Adipose tissue (tissue), 3 donors: ENCODE measurements around the gene OLFML1. TPM values are rescaled to one million over a fixed set of nuclear protein-coding genes. Genes with fewer than 3 reads are reported as not detected.

ENCODE experiments used
- H3K27ac ChIP-seq: one replicate; pipeline ENCODE4 v1.5.1; 2013; ENCODE audit warnings: low read depth, low read length
- WGBS, 3 donors: extraction: QIAGEN DNeasy Blood & Tissue Kit; methylation state at CpG; one replicate each; pipeline ENCODE4 v1.1.7; 2013; 5-methylcytosine and 5-hydroxymethylcytosine counted together
- polyA plus RNA-seq, 3 donors: library from polyadenylated mRNA; stranded (reverse); fragments of 200-250 nt; gene quantifications; one replicate each; pipeline ENCODE4 v1.2.3, GENCODE V29; 2013
- donor health status: healthy with polysubstance abuse.
- donor health status: Bipolar disorder and iron deficiency.
- donor health status: healthy.

The OLFML1 gene
- polyA plus RNA-seq, 3 donors: 0.99 to 12.3 (median 4.7) TPM

DNA sequence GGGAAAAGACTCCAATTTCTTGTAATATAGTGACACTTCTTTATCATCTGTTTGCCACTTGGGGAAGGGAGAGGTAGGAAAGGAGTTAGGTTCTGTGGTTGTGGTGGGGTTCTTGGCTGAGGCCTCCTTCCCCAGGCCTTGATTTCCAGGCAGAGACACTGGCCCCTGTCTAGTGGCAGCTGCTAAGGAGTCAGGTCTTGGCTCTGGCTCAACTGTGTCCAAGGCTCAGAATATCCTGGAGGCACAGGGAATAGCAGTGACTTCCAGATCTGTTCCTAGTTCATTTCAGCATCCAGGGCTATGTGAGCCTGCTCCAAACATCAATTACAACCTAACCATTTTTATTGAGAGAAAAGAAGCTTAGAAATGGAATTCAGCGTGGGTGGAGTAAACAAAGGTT is 58.0 kb downstream of the OLFML1 start:
- H3K27ac ChIP-seq: no peak overlapping the region
- WGBS, 3 donors: 71 to 91% (median 81%) methylated on average over 1 of the region's 1 CpG

- WGBS, 3 donors: 86 to 100% (median 96%) methylated on average over 3 of the region's 3 CpGs
- H3K27ac ChIP-seq: no peak overlapping the region
Observed at GRCh38 chr11:7544021-7544420, 58.7 kb downstream of the OLFML1 start.

- WGBS, 3 donors: 92 to 93% (median 92%) methylated on average over 4 of the region's 4 CpGs
- no peak overlapping the region for H3K27ac ChIP-seq
Observed at GRCh38 chr11:7545611-7546010, 60.3 kb downstream of the OLFML1 start.

- H3K27ac ChIP-seq: no peak overlapping the region
- WGBS, 3 donors: 84 to 94% (median 86%) methylated on average over 3 of the region's 3 CpGs
Observed at GRCh38 chr11:7546324-7546791, 61.1 kb downstream of the OLFML1 start.

- H3K27ac ChIP-seq: no peak overlapping the region
- WGBS, 3 donors: 59 to 76% (median 71%) methylated on average over 4 of the region's 4 CpGs
Observed at GRCh38 chr11:7547687-7548086, 62.4 kb downstream of the OLFML1 start.

DNA sequence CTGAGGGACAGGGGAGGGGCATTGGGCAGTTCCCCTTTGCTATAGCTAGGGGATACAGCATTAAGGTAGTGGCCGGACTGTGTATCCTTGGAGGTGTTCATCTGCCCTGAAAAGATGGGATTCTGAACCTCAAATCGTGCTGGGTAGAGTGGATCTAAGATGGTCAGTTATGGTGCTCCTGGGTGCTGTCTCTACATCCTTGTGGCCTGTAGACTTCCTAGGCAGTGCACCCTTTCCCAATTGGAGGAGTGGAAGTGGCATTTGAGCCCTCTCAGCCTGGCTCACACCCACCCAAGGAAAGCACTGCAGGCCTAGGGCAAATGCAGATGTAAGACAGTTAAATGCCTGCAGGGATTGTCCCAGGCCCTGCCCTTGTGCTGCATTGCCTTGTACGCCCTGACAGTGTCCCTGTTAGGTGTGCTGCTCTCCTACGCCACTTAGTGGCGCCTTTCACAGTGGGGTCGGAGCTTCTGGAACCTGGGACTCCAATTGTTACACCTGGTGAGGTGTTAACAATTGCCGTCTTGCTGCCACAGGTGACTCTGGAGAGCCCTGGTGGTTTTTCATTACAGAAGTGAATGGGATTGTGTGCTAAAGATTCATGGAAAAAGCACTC is 63.5 kb downstream of the OLFML1 start:
- 62 to 85% (median 73%) methylated on average over 7 of the region's 7 CpGs for WGBS, 3 donors
- no peak overlapping the region for H3K27ac ChIP-seq

DNA sequence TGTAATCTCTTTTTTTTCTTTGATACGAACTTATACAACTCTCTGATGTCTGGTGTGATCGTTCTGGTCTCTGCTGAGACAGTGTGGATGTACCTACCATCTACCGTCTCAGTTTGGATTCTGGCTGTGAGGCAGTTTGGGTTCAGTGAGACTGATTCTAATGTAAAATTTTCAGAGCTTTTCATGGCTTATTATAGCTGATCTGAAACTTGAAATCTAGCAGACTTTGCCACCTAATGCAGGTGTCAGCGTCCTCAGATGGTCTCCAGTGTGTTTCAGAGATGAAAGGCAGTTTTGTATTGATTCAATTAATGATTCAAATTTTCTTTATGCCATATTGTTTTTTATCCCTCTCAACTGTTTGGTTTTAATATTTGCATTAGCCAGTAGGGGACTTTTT is 64.4 kb downstream of the OLFML1 start:
- 64 to 94% (median 88%) methylated on average over 4 of the region's 4 CpGs for WGBS, 3 donors
- H3K27ac ChIP-seq: no peak overlapping the region

GRCh38 chr11:7551571-7551970 is 66.3 kb downstream of the OLFML1 start:
- 78 to 94% (median 84%) methylated on average over 1 of the region's 1 CpG for WGBS, 3 donors
- no peak overlapping the region for H3K27ac ChIP-seq

DNA sequence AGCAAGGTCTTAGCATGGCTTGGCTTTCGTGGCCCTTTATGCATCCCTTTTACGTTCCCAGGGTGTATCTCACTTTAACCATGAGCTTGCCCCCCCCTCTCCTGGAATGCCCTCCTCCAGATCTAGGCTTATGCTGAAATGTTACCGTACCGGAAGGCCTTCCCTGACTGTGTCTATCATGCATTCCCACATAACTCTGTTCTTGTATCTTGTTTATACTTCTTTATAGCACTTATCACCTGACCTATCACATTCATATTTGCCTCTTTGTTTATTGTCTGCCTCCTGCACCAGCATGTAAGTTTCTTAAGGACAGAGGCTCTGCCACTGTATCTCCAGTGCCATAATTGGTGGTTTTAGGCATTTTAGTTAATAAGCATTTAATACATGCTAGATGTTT is 67.4 kb downstream of the OLFML1 start:
- 85 to 95% (median 91%) methylated on average over 4 of the region's 4 CpGs for WGBS, 3 donors
- no peak overlapping the region for H3K27ac ChIP-seq

- WGBS, 3 donors: 47 to 68% (median 62%) methylated on average over 7 of the region's 7 CpGs
- H3K27ac ChIP-seq: no peak overlapping the region
Observed at GRCh38 chr11:7555052-7555699, 69.9 kb downstream of the OLFML1 start.

DNA sequence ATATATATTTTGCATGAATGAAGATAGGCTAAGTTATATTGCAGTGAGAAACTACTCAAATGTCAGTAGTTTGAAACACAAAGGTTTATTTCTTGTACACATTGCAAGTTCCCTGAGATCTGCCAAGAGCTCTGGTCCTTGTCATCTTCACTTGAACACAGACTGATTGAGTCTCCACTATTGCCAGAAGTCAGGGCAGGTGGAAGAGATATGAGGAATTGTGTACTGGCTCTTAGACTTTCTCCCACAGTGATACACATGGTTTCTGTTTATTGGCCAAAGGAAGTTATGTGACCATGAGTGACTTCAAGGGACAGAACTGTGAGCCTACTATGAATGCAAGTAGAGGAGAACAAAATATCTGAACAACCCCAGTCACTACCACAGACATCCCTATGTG is 72.7 kb downstream of the OLFML1 start:
- no peak overlapping the region for H3K27ac ChIP-seq

DNA sequence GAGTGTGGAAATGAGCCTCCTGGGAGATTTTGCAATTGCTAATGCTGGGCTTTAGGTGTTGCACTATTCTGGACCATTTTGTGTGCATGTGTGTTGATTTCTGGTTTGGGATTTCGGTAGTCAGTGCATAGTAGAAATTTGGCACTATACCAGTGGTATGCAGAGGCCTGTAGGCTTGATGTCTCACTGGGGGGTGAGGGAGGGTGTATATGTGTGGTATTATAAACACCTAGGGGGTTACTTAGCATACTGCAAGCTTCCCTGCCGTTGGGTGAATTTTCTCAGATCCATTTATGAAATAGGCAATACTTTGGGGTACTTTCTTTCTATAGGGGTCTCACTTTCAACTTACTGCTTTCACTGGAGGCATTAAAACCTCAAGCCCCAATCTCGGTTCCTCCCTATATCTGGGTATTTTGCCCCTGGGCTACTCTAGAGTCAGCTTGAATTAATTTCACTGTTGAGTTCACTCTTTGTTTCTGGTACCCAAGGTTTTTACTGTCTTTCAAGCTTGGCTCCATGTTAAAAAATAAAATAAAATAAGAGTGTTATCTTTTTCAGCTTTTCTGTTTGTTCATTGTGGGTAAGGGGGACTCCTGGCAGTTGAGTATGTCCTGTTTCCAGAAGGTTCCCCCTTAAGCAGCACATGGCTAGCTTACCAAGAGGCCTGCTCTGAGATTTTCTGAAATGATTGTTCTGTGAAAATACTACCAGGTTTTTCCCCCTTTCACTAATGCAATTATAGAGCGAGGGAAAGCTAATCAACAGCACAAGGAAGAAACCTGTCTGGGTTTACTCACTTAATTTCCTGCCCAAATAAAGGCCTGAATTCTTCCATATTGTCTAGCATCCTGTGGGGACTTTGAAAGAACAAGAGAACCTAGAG is 74.3 kb downstream of the OLFML1 start:
- H3K27ac ChIP-seq: no peak overlapping the region
- WGBS, 3 donors: 81 to 90% (median 86%) methylated on average over 4 of the region's 4 CpGs

Other genes starting within 250 kb of the OLFML1 start
- gene SYT9, start 233.6 kb upstream of the OLFML1 start, polyA plus RNA-seq: under 1 TPM in 2 of 3 donors, not detected in 1; 0.01 to 0.54 TPM
- gene PPFIBP2, start 28.5 kb downstream of the OLFML1 start, polyA plus RNA-seq: 10 to 100 TPM in 1 of 3 donors, 1 to 10 TPM in 2; 5.5 to 22.6 (median 8.1) TPM
- gene CYB5R2, start 188.0 kb downstream of the OLFML1 start, polyA plus RNA-seq: 10 to 100 TPM in 2 of 3 donors, 1 to 10 TPM in 1; 3.0 to 17.9 (median 10.4) TPM
- under 1 TPM in 1 of 3 donors, not detected in 2; 0.06 TPM for gene OVCH2, start 221.0 kb downstream of the OLFML1 start, polyA plus RNA-seq